Right lobe of liver (tissue), 6 donors: ENCODE measurements around the gene COA8. TPM values are rescaled to one million over a fixed set of nuclear protein-coding genes. Genes with fewer than 3 reads are reported as not detected.

Experiments
- ATAC-seq, 4 donors: fragments of 200-7000 bp; cut with Tn5 transposase; one replicate each; pipeline ENCODE4 v1.9.1; 2020; ENCODE audit warnings: mild to moderate bottlenecking in 4 of 4, moderate library complexity in 4 of 4
- DNase-seq, 3 donors: peaks; one replicate each; pipeline ENCODE4 v3.0.0-alpha.2; 2020
- H3K27ac ChIP-seq, 3 donors: fragments of 200-600 bp; one replicate each; pipeline ENCODE4 v1.8.0; 2022
- H3K27me3 ChIP-seq, 2 donors: fragments of 200-600 bp; one replicate each; pipeline ENCODE4 v1.8.0; 2022
- H3K36me3 ChIP-seq, 4 donors: fragments of 200-600 bp; sonication (generic) in 1 of 4; one replicate each; pipeline versions ENCODE4 v1.5.1 to v1.8.0; 2017 to 2022; ENCODE audit warnings: control low read depth in 1 of 4
- H3K4me1 ChIP-seq, 4 donors: fragments of 200-600 bp; sonication (generic) in 1 of 4; one replicate each; pipeline versions ENCODE4 v1.5.1 to v1.8.0; 2017 to 2022; ENCODE audit warnings: control low read depth in 1 of 4
- H3K4me3 ChIP-seq, 3 donors: fragments of 200-600 bp; one replicate each; pipeline ENCODE4 v1.8.0; 2022
- H3K9me3 ChIP-seq, 4 donors: fragments of 200-600 bp; sonication (generic) in 1 of 4; one replicate each; pipeline versions ENCODE4 v1.5.1 to v1.8.0; 2017 to 2022; ENCODE audit warnings: control low read depth in 1 of 4
- CTCF ChIP-seq, 4 donors: fragments of 200-600 bp in 3 of 4; fragments of 450-650 bp in 1 of 4; IDR thresholded peaks; one replicate each; pipeline versions ENCODE4 v1.5.1 to v1.8.0; 2016 to 2022; ENCODE audit warnings: antibody characterized with exemption in 4 of 4, mild to moderate bottlenecking in 2 of 4
- POLR2A ChIP-seq: fragments of 450-650 bp; IDR thresholded peaks from one replicate; pipeline ENCODE4 v1.6.1; 2017; ENCODE audit warnings: antibody characterized with exemption, mild to moderate bottlenecking
- WGBS: methylation state at CpG from one replicate; pipeline ENCODE4 v1.1.6; 2018; ENCODE audit warnings: low coverage, low lambda C conversion rate; ENCODE audit not compliant: insufficient coverage; ENCODE audit errors: missing lambda C conversion rate; 5-methylcytosine and 5-hydroxymethylcytosine counted together
- intact Hi-C, 2 donors: fragments of 100-400 bp; cut with DNase I; formaldehyde crosslinking; loops; one replicate each; pipeline versions ENCODE4 v1.11.2 to v1.14.1; 2022
- total RNA-seq, 6 experiments: library from RNA; depleted of rRNA in 2 of 6; stranded (reverse); fragments of >200 nt in 2 of 6; fragmentation: NEBNext Ultra II Directional in 3 of 6; extraction: Animal tissue kit (Norgen Biotek cat#: 25700) in 3 of 6; gene quantifications; one replicate each; pipeline versions ENCODE4 v1.1.0 to v1.2.4, GENCODE V29; 2016 to 2023
- donor health status: DM: no; HTN: yes; CAD: no.
- donor health status: DM: no; HTN: no; CAD: no.
- donor health status: DM: no; HTN: no; CAD: no.
- donor health status: DM: no; HTN: yes; CAD: no.
- donor health status: DM: no; HTN: yes; CAD: no.

The COA8 gene
- total RNA-seq, 6 experiments from 2014 or later: 7.5 to 17.7 (median 14.9) TPM

GRCh38 chr14:103536693-103537092 is 26.1 kb upstream of the COA8 start:
- no peak for DNase-seq
- Histone ChIP-seq H3K4me1 (no peaks in the 10 kb centered on the region), H3K27ac (no peak overlapping the region), H3K27me3 (no peaks in the 10 kb centered on the region), H3K9me3 (no peaks in the 10 kb centered on the region), H3K4me3 (no peak overlapping the region), H3K36me3 (no peaks in the 10 kb centered on the region)
- ATAC-seq: no peak
- intact Hi-C loops: no loop called here
- no peak for TF ChIP-seq CTCF (IDR thresholded peaks at IDR 0.05)
- TF ChIP-seq POLR2A: no peak
- 40% methylated on average over 2 of the region's 9 CpGs for WGBS

GRCh38 chr14:103537175-103537990 is 25.4 kb upstream of the COA8 start:
- Histone ChIP-seq H3K4me3 (no peak overlapping the region), H3K27me3 (no peaks in the 10 kb centered on the region), H3K36me3 (no peaks in the 10 kb centered on the region), H3K27ac (no peak overlapping the region), H3K9me3 (no peaks in the 10 kb centered on the region), H3K4me1 (no peaks in the 10 kb centered on the region)
- intact Hi-C loops: no loop called here
- WGBS: 40% methylated on average over 1 of the region's 18 CpGs
- DNase-seq: no peak
- TF ChIP-seq CTCF (IDR thresholded peaks at IDR 0.05): no peak
- peak in 1 of 4 donors; percentile 4 for ATAC-seq

- Histone ChIP-seq H3K4me3 (no peak overlapping the region), H3K27ac (no peak overlapping the region), H3K27me3 (no peaks in the 10 kb centered on the region), H3K9me3 (no peaks in the 10 kb centered on the region), H3K36me3 (no peaks in the 10 kb centered on the region), H3K4me1 (no peaks in the 10 kb centered on the region)
- ATAC-seq (peak in 2 of 4 donors; percentile 2 to 5), DNase-seq (no peak)
- TF ChIP-seq CTCF (IDR thresholded peaks at IDR 0.05) (no peak), POLR2A (no peak)
- intact Hi-C loops: no loop called here
- 9% methylated on average over 5 of the region's 30 CpGs for WGBS
These were observed 24.3 kb upstream of the COA8 start for GRCh38 chr14:103538291-103539055.

- peak in 1 of 4 donors; percentile 11 for ATAC-seq
- Histone ChIP-seq H3K4me3 (no peak overlapping the region), H3K4me1 (no peaks in the 10 kb centered on the region), H3K27me3 (no peaks in the 10 kb centered on the region), H3K27ac (no peak overlapping the region), H3K36me3 (no peaks in the 10 kb centered on the region), H3K9me3 (no peaks in the 10 kb centered on the region)
- 59% methylated on average over 23 of the region's 28 CpGs for WGBS
- no peak for DNase-seq
- TF ChIP-seq POLR2A (no peak), CTCF (IDR thresholded peaks at IDR 0.05) (no peak)
- intact Hi-C loops: no loop called here
These were observed 23.5 kb upstream of the COA8 start for GRCh38 chr14:103539056-103539825.
